Adrenal gland (tissue), 12 donors: ENCODE results near the gene TSSK1B. TPM values are rescaled to one million over a fixed set of nuclear protein-coding genes. Genes with fewer than 3 reads are reported as not detected.
"Not testable (repeated sequence)": the region's sequence is repeated elsewhere in the genome, so short reads cannot be mapped to it uniquely, and the experiment has no call there.

ENCODE experiments used
- DNase-seq, 7 donors: peaks; one replicate each; pipeline ENCODE4 v3.0.0-alpha.2; 2019 to 2020
- H3K27ac ChIP-seq, 5 donors: fragments of 200-600 bp; sonication (generic) in 4 of 5; 1 replicate in 3 of 5; 2 replicates in 2 of 5; pipeline versions ENCODE4 v1.5.1 to v1.8.0; 2016 to 2020; ENCODE audit warnings: mild to moderate bottlenecking in 1 of 5
- H3K27me3 ChIP-seq: fragments of 200-600 bp; 2 replicates; pipeline ENCODE4 v1.8.0; 2021
- H3K36me3 ChIP-seq, 2 donors: fragments of 200-600 bp; replicated peaks in 1 of 2; 1 replicate in 1 of 2; 2 replicates in 1 of 2; pipeline versions ENCODE4 v1.5.1 to v1.8.0; 2018 to 2022
- H3K4me1 ChIP-seq, 2 donors: fragments of 200-600 bp; replicated peaks in 1 of 2; 1 replicate in 1 of 2; 2 replicates in 1 of 2; pipeline versions ENCODE4 v1.5.1 to v1.8.0; 2018 to 2021
- H3K4me3 ChIP-seq, 4 donors: fragments of 200-600 bp; sonication (generic) in 3 of 4; one replicate each; pipeline ENCODE4 v1.5.1; 2016 to 2018
- H3K9me3 ChIP-seq, 3 donors: fragments of 200-600 bp; sonication (generic) in 1 of 3; replicated peaks in 1 of 3; 1 replicate in 2 of 3; 2 replicates in 1 of 3; pipeline versions ENCODE4 v1.5.1 to v1.8.0; 2016 to 2021
- POLR2A ChIP-seq, 2 donors: fragments of 450-650 bp; IDR thresholded peaks; one replicate each; pipeline ENCODE4 v1.6.1; 2017; ENCODE audit warnings: antibody characterized with exemption in 2 of 2, mild to moderate bottlenecking in 2 of 2, moderate library complexity in 1 of 2
- WGBS, 4 donors: extraction: QIAGEN DNeasy Blood & Tissue Kit in 2 of 4; methylation state at CpG; one replicate each; pipeline versions ENCODE4 v1.1.5 to v1.1.7; 2013 to 2017; 5-methylcytosine and 5-hydroxymethylcytosine counted together
- intact Hi-C, 2 donors: fragments of 100-400 bp; cut with DNase I; formaldehyde crosslinking; loops; one replicate each; pipeline versions ENCODE4 v1.14.1 to v1.15.0; 2022 to 2023
- polyA plus RNA-seq, 3 donors: library from polyadenylated mRNA; stranded (reverse); fragments of 200-250 nt in 2 of 3; fragments of 350-450 nt in 1 of 3; fragmentation: Illumina TruSeq in 1 of 3; extraction: RNeasy Lipid Tissue Mini Kit (QIAGEN cat#74804) in 1 of 3; gene quantifications; one replicate each; pipeline ENCODE4 v1.2.3, GENCODE V29; 2013 to 2014
- total RNA-seq, 9 donors: library from RNA; depleted of rRNA in 4 of 9; stranded (reverse); fragments of >200 nt in 4 of 9; fragments of 120-200 nt in 1 of 9; fragmentation: NEBNext Ultra II Directional in 1 of 9; extraction: Animal tissue kit (Norgen Biotek cat#: 25700) in 1 of 9; gene quantifications; one replicate each; pipeline versions ENCODE4 v1.1.0 to v1.2.4, GENCODE V29; 2013 to 2023
- TF ChIP-seq, protein P1 (sequence below), 6 experiments: fragments of 450-650 bp in 4 of 6; fragments of 200-600 bp in 2 of 6; sonication (generic) in 1 of 6; IDR thresholded peaks; 1 replicate in 5 of 6; 2 replicates in 1 of 6; pipeline versions ENCODE4 v1.5.1 to v1.8.0; 2016 to 2021; ENCODE audit warnings: antibody characterized with exemption in 6 of 6, mild to moderate bottlenecking in 2 of 6, moderate library complexity in 1 of 6
- donor health status: healthy with polysubstance abuse.
- donor health status: Bipolar disorder and iron deficiency.
- donor health status: DM: yes; HTN: yes; CAD: no.
- donor health status: DM: no; HTN: no; CAD: no.
- donor health status: DM: no; HTN: no; CAD: no.
- donor health status: DM: yes; HTN: yes; CAD: no.

The TSSK1B gene
- total and polyA plus RNA-seq, 12 donors = 0.17 TPM; not detected in 11

GRCh38 chr5:113463032-113463431, 28.2 kb upstream of the TSSK1B start:
- Histone ChIP-seq H3K9me3 (no peaks in the 10 kb centered on the region), H3K27ac (no peak overlapping the region)
- no peak for TF ChIP-seq POLR2A (IDR thresholded peaks at IDR 0.05)

DNA sequence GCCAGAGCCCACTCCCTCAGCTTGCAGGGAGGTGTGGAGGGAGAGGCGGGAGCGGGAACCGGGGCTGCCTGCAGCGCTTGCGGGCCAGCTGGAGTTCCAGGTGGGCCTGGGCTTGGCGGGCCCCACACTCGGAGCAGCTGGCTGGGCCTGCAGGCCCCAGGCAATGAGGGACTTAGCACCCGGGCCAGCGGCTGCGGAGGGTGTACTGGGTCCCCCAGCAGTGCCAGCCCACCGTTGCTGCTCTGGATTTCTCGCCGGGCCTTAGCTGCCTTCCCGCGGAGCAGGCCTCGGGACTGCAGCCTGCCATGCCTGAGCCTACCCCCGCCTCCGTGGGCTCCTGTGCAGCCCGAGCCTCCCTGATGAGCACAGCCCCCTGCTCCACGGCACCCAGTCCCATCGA, 22.3 kb upstream of the TSSK1B start:
- H3K36me3 ChIP-seq, DNase-seq, H3K4me3 ChIP-seq, H3K27me3 ChIP-seq, H3K4me1 ChIP-seq, intact Hi-C loops, H3K27ac ChIP-seq, H3K9me3 ChIP-seq: not testable (repeated sequence)
- WGBS, 4 donors = 92 to 93% (median 93%) methylated on average over 8 to 21 of the region's 21 CpGs; no CpG with 5 or more reads in 1 of the 4 donors

More at GRCh38 chr5:113463032-113463431, 28.2 kb upstream of the TSSK1B start:
- Histone ChIP-seq H3K4me1 (no peaks in the 10 kb centered on the region), H3K27me3 (no peaks in the 10 kb centered on the region), H3K36me3 (no peaks in the 10 kb centered on the region), H3K4me3 (no peak overlapping the region)
- intact Hi-C loops = no loop called here
- no peak for DNase-seq

DNA sequence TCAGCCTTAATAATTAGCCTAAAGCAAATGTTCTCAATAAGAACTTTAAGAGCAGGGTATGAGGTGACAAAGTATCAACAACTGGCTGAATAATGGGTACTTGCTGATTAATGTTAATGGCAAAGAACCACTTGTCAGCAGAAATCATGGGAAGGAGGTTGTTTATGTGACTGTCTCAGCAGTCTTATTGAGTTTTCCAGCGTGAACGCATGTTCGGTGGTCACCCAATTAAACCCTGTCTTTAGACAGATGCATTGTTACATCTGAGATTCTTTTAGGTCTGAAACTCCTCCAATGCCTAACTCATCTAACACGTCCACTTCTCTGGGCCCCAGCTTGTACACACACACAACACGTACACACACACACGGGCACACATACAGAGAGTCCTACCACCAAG, 18.2 kb upstream of the TSSK1B start:
- DNase-seq = no peak
- 91 to 96% (median 94%) methylated on average over 6 of the region's 6 CpGs for WGBS, 4 donors
- TF ChIP-seq, protein P1, sequence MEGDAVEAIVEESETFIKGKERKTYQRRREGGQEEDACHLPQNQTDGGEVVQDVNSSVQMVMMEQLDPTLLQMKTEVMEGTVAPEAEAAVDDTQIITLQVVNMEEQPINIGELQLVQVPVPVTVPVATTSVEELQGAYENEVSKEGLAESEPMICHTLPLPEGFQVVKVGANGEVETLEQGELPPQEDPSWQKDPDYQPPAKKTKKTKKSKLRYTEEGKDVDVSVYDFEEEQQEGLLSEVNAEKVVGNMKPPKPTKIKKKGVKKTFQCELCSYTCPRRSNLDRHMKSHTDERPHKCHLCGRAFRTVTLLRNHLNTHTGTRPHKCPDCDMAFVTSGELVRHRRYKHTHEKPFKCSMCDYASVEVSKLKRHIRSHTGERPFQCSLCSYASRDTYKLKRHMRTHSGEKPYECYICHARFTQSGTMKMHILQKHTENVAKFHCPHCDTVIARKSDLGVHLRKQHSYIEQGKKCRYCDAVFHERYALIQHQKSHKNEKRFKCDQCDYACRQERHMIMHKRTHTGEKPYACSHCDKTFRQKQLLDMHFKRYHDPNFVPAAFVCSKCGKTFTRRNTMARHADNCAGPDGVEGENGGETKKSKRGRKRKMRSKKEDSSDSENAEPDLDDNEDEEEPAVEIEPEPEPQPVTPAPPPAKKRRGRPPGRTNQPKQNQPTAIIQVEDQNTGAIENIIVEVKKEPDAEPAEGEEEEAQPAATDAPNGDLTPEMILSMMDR (IDR thresholded peaks at IDR 0.05) = no peak
- TF ChIP-seq POLR2A (IDR thresholded peaks at IDR 0.05) = no peak
- Histone ChIP-seq H3K36me3 (no peaks in the 10 kb centered on the region), H3K27me3 (no peaks in the 10 kb centered on the region), H3K9me3 (no peaks in the 10 kb centered on the region), H3K4me1 (no peaks in the 10 kb centered on the region), H3K4me3 (no peak overlapping the region), H3K27ac (no peak overlapping the region)
- intact Hi-C loops = no loop called here

DNA sequence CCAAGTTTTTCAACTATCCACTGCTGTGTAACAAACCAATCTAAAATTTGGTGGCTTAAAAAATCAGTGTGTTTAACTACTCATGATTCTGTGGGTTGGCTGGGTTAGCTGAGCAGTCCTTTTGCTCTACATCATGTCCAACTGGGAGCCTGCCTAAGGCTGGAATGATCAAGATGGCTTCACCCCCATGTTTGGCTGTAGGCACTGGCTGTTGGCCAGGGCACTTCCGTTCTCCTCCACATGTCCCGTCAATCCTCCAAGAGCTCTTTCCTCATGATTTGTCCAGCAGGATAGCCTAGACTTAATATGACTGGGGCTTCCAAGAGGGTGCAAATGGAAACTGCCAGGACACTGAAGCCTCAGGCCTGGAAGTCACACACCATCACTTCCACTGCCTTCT, 17.0 kb upstream of the TSSK1B start:
- Histone ChIP-seq H3K27me3 (no peaks in the 10 kb centered on the region), H3K4me3 (no peak overlapping the region), H3K27ac (no peak overlapping the region), H3K4me1 (no peaks in the 10 kb centered on the region), H3K9me3 (no peaks in the 10 kb centered on the region), H3K36me3 (no peaks in the 10 kb centered on the region)
- 82 to 92% (median 88%) methylated on average over 2 of the region's 2 CpGs for WGBS, 4 donors
- TF ChIP-seq POLR2A (IDR thresholded peaks at IDR 0.05) = no peak
- TF ChIP-seq, protein P1 (IDR thresholded peaks at IDR 0.05) = no peak
- intact Hi-C loops = no loop called here
- no peak for DNase-seq

- no peak overlapping the region for H3K27ac ChIP-seq
- intact Hi-C loops = no loop called here
- TF ChIP-seq POLR2A (IDR thresholded peaks at IDR 0.05) = no peak
- TF ChIP-seq, protein P1 (IDR thresholded peaks at IDR 0.05) = no peak
- WGBS, 4 donors = 24 to 42% (median 28%) methylated on average over 2 of the region's 2 CpGs
- no peaks in the 10 kb centered on the region for H3K4me1 ChIP-seq
- DNase-seq = no peak
- H3K9me3 ChIP-seq = peaks cover 0 to under 1% (median 0%) of the 10 kb centered on the region in 3 donors
- no peaks in the 10 kb centered on the region for H3K36me3 ChIP-seq
- no peak overlapping the region for H3K4me3 ChIP-seq
- no peaks in the 10 kb centered on the region for H3K27me3 ChIP-seq
These were observed 16.1 kb upstream of the TSSK1B start for GRCh38 chr5:113450929-113451328.
